Esophagus squamous epithelium (tissue), 5 donors: Measurements from ENCODE around the gene MRPS23. TPM values are rescaled to one million over a fixed set of nuclear protein-coding genes. Genes with fewer than 3 reads are reported as not detected.
A peak's percentile ranks its signal among the peaks of the same experiment; 100 is the strongest.

Experiments used
- DNase-seq: peaks from one replicate; lab custom pipeline; 2025; lab: John Stamatoyannopoulos, UW
- H3K27ac ChIP-seq, 4 donors: fragments of 200-600 bp; sonication (generic); one replicate each; pipeline ENCODE4 v1.5.1; 2016 to 2019; ENCODE audit warnings: mild to moderate bottlenecking in 1 of 4
- H3K27me3 ChIP-seq, 4 donors: fragments of 200-600 bp; sonication (generic); 1 replicate in 3 of 4; 2 replicates in 1 of 4; pipeline versions ENCODE4 v1.5.1 to v1.6.0; 2017 to 2021; ENCODE audit warnings: antibody characterized with exemption in 1 of 4
- H3K36me3 ChIP-seq, 3 donors: fragments of 200-600 bp; sonication (generic); one replicate each; pipeline ENCODE4 v1.5.1; 2016 to 2019
- H3K4me1 ChIP-seq, 3 donors: fragments of 200-600 bp; sonication (generic); one replicate each; pipeline ENCODE4 v1.5.1; 2017 to 2019
- H3K4me3 ChIP-seq, 4 donors: fragments of 200-600 bp; sonication (generic); 1 replicate in 3 of 4; 2 replicates in 1 of 4; pipeline ENCODE4 v1.5.1; 2016 to 2019; ENCODE audit warnings: mild to moderate bottlenecking in 2 of 4, moderate library complexity in 1 of 4
- H3K9me3 ChIP-seq, 3 donors: fragments of 200-600 bp; sonication (generic); one replicate each; pipeline ENCODE4 v1.5.1; 2016 to 2019
- POLR2A ChIP-seq, 4 donors: fragments of 450-650 bp; IDR thresholded peaks; one replicate each; pipeline ENCODE4 v1.6.1; 2017; ENCODE audit warnings: antibody characterized with exemption in 4 of 4, mild to moderate bottlenecking in 4 of 4, moderate library complexity in 3 of 4
- WGBS, 2 donors: methylation state at CpG; one replicate each; pipeline ENCODE4 v1.1.5; 2018; 5-methylcytosine and 5-hydroxymethylcytosine counted together
- intact Hi-C: fragments of 100-400 bp; cut with DNase I; formaldehyde crosslinking; loops from one replicate; pipeline ENCODE4 v1.15.0; 2022
- total RNA-seq, 4 donors: library from RNA; depleted of rRNA; stranded (reverse); fragments of >200 nt; gene quantifications; one replicate each; pipeline ENCODE4 v1.1.0, GENCODE V29; 2016
- TF ChIP-seq, protein P1 (sequence below), 6 experiments: fragments of 450-650 bp in 4 of 6; fragments of 200-600 bp in 2 of 6; sonication (generic) in 2 of 6; IDR thresholded peaks; one replicate each; pipeline ENCODE4 v1.5.1; 2016 to 2019; ENCODE audit warnings: antibody characterized with exemption in 6 of 6, mild to moderate bottlenecking in 4 of 6, moderate library complexity in 4 of 6
- donor health status: DM: yes; HTN: yes; CAD: no.

The MRPS23 gene
- total RNA-seq, 4 donors from 2014 or later = 9.9 to 25.2 (median 20.8) TPM

DNA sequence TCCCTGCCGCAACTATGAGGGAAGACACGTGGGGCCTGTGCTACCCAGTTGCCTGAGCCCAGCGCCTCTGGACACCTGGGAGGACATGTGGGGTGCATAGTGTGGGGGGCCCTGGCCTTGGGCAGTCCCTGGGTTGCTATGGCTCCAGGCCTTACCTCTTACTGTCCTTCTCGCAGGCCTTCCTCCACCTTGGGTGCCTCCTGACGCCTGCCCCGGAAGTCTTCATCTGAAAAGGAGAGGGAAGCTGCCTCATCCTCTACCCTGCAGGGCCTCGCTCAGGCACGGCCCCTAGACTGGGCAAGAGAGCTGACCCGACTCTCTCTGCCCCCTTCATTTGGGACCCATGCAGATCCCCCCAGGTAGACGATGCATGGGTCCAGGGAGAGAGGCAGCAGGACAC is 16.5 kb upstream of the MRPS23 start:
- H3K4me3 ChIP-seq = no peak overlapping the region
- no peak for DNase-seq
- H3K4me1 ChIP-seq = peaks cover 48 to 66% (median 54%) of the 10 kb centered on the region in 3 donors
- no peaks in the 10 kb centered on the region for H3K9me3 ChIP-seq
- intact Hi-C loops = loop anchor here (10.0 kb wide), 2 partner anchors 88 to 248 kb away; partner anchors contain the start of gene CUEDC1
- H3K36me3 ChIP-seq = peaks cover 0 to 51% (median 0%) of the 10 kb centered on the region in 3 donors
- TF ChIP-seq, protein P1, sequence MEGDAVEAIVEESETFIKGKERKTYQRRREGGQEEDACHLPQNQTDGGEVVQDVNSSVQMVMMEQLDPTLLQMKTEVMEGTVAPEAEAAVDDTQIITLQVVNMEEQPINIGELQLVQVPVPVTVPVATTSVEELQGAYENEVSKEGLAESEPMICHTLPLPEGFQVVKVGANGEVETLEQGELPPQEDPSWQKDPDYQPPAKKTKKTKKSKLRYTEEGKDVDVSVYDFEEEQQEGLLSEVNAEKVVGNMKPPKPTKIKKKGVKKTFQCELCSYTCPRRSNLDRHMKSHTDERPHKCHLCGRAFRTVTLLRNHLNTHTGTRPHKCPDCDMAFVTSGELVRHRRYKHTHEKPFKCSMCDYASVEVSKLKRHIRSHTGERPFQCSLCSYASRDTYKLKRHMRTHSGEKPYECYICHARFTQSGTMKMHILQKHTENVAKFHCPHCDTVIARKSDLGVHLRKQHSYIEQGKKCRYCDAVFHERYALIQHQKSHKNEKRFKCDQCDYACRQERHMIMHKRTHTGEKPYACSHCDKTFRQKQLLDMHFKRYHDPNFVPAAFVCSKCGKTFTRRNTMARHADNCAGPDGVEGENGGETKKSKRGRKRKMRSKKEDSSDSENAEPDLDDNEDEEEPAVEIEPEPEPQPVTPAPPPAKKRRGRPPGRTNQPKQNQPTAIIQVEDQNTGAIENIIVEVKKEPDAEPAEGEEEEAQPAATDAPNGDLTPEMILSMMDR (IDR thresholded peaks at IDR 0.05) = no peak
- no peak for TF ChIP-seq POLR2A (IDR thresholded peaks at IDR 0.05)
- 69 to 84% methylated on average over 4 to 5 of the region's 10 CpGs for WGBS, 2 donors
- H3K27ac ChIP-seq = peak overlapping the region in 1 of 4 donors; percentile 88
- no peaks in the 10 kb centered on the region for H3K27me3 ChIP-seq

DNA sequence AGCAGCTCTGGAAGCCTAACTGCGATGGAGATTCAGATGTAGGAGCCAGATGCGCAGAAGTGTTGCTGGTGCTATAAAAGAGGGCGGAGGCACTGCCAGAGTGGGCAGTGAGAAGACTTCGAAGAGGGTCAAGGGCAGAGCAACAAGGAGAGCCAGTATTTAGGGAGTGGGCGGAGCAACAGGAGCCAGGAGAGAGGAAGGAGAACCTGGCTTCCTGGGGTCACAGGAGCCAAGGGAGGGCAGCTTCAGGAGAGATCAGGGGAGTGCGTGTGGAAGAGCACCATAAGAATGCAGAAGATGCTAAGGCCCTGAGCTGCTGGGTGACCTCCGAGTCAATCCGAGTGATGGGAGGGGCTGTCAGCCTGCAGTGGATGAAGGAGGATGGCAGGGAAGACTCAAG is 14.4 kb upstream of the MRPS23 start:
- H3K4me3 ChIP-seq = no peak overlapping the region
- TF ChIP-seq, protein P1 (IDR thresholded peaks at IDR 0.05) = no peak
- TF ChIP-seq POLR2A (IDR thresholded peaks at IDR 0.05) = no peak
- no peak for DNase-seq
- no peak overlapping the region for H3K27ac ChIP-seq
- H3K4me1 ChIP-seq = peaks cover 47 to 68% (median 52%) of the 10 kb centered on the region in 3 donors
- peaks cover 0 to 37% (median 0%) of the 10 kb centered on the region in 3 donors for H3K36me3 ChIP-seq
- intact Hi-C loops = loop anchor here (10.0 kb wide), 2 partner anchors 91 to 251 kb away; partner anchors contain the start of gene CUEDC1
- H3K9me3 ChIP-seq = no peaks in the 10 kb centered on the region
- WGBS, 2 donors = 89 to 93% methylated on average over 8 of the region's 8 CpGs
- no peaks in the 10 kb centered on the region for H3K27me3 ChIP-seq

DNA sequence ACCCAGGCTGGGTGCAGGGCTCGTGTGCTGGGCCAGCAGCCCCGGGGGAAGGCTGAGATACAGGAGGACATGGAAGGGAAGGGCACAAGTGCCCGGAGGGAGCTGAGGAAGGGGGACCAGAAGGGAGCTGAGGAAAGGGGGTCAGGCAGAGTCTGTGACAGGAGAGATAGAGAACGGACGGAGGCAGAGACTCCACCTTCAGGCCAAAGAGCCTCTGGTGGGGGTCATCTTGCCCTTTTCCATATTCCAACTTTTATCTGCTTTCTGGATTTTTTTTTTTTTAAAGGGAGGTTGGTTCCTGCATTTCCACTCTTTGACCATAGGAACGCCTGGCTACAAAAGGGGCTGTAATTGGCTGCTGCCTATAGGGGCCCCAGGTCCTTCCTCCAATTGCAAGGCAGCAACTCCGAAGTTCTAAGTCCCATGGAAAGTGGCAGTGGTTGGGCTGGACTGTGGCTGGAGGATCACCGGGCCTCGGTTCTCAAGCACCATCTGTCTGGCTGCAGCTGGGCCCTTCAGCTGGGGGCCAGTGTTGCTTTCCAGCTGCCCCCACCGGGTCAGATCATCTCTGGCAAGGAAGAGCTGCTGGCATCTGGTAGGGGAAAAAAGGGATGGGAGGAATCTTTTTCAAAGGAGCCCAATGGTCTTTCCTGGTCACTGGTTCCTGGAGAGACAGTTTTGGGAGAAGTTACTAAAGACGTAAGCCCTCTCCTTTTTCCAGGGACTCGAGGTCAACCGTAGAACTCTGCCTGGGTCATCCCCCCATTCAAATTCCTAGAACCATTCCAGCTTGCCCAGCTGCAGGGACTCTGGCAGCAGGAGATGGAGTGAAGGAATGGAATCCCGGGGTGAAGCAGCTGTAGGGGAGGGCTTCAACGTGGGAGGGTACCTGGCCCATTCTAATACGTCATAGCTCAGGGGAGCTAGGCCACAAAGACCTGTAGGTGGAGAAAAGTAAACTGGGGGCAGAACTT is 13.1 kb upstream of the MRPS23 start:
- Histone ChIP-seq H3K9me3 (no peaks in the 10 kb centered on the region), H3K27ac (peak overlapping the region; percentile 77 to 89 (median 83)), H3K27me3 (no peaks in the 10 kb centered on the region), H3K4me1 (peaks cover 35 to 60% (median 41%) of the 10 kb centered on the region in 3 donors), H3K4me3 (no peak overlapping the region), H3K36me3 (peaks cover 0 to 31% (median 0%) of the 10 kb centered on the region in 3 donors)
- TF ChIP-seq, protein P1 (IDR thresholded peaks at IDR 0.05) = no peak
- no peak for TF ChIP-seq POLR2A (IDR thresholded peaks at IDR 0.05)
- DNase-seq = no peak
- intact Hi-C loops = loop anchor here (10.0 kb wide), 2 partner anchors 92 to 252 kb away; partner anchors contain the start of gene CUEDC1
- WGBS, 2 donors = 66 to 87% methylated on average over 10 to 11 of the region's 16 CpGs

DNA sequence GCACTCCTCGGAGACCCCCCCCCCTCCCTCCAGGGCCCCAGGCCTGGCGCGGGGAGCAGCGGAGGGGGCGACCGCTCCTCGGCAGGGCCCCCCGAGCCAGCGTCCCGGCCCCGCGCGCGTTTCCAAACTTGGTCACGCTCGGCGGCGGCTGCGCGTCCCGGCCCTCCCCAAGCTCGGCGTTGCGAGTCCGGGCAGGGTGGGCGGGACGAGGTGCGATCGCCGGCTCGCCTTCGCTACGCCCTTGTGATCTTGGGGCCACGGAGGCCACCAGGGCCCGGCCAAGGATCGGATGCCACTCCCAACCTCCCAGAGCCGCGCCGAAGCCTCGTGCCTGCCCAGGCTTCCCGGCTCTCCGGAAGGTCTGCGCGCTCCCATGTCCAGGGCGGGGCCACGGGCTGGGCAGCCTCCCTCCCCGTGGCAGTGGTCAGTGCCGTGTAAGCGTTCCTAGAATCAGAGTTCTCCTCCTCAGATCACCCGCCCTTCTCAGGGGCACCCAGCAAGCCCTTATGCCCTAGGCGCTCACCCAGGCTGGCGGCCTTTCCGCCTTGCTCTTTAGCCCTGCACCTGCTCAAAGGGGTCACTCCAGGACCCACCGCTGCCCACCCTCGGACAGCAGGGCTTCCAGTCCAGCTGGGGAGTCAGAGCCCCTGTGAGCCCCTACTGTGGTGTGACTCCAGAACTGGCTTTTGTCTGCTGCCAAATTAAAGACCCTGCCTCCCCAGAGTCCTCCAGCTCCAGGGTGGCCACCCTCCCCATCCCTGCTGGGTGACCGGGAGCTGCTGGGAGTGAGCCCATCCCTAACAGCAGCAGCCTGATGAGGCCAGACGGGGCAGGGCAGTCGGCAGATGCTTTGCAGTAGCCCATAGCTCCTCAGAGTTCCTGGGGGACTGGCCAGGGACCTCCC is 12.2 kb upstream of the MRPS23 start:
- no peak for DNase-seq
- Histone ChIP-seq H3K27me3 (no peaks in the 10 kb centered on the region), H3K27ac (peak overlapping the region; percentile 77 to 89 (median 83)), H3K9me3 (no peaks in the 10 kb centered on the region), H3K4me1 (peaks cover 25 to 59% (median 35%) of the 10 kb centered on the region in 3 donors), H3K4me3 (peak overlapping the region; percentile 39 to 69 (median 45)), H3K36me3 (peaks cover 0 to 30% (median 0%) of the 10 kb centered on the region in 3 donors)
- TF ChIP-seq POLR2A (IDR thresholded peaks at IDR 0.05) = peak in 2 of 4 donors; percentile 27 to 35
- TF ChIP-seq, protein P1 (IDR thresholded peaks at IDR 0.05) = no peak
- intact Hi-C loops = loop anchor here (10.0 kb wide), 2 partner anchors 93 to 253 kb away; partner anchors contain the start of gene CUEDC1
- WGBS, 2 donors = 12% methylated on average over 6 of the region's 58 CpGs; no CpG with 5 or more reads in 1 of the 2 donors
